AG09309 (cell line): Measurements from ENCODE around the gene GARNL3.

Experiments used
- DNase-seq: peaks from one replicate; pipeline ENCODE4 v3.0.0-alpha.2; 2010; ENCODE audit warnings: low read depth
- H3K4me3 ChIP-seq: 2 replicates; pipeline ENCODE4 v1.5.1; 2011; ENCODE audit warnings: mild to moderate bottlenecking, low read depth, low read length, moderate library complexity; ENCODE audit not compliant: control insufficient read depth
- TF ChIP-seq, protein P1 (sequence below): IDR thresholded peaks from 2 replicates; pipeline ENCODE4 v1.5.1; 2011; ENCODE audit warnings: mild to moderate bottlenecking, low read depth, low read length, inconsistent platforms; ENCODE audit not compliant: insufficient read depth, control insufficient read depth; ENCODE audit errors: missing control alignments

GARNL3 gene

DNA sequence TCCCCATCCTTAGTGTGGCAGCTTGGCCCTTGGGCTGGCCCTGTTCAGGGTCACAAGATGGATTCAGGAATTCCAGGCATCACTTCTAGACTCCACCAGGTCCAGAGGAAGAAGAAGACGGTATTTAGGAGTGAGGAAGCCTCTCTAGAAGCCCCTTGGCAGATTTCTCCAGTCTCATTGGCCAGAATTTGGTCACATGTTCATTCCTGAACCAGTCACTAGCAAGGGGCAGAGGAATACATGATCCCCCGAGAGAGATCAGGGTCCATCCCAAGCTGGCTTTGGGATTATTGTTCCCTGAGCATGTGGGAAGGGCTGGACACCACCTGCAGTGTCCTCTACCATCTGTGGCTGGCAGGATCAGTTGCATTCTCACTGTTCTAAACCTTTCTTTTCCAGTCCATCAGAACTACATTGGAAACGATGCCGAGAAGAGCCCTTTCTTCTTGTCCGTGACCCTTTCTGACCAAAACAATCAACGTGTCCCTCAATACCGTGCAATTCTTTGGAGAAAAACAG, 48.5 kb downstream of the GARNL3 start:
- TF ChIP-seq, protein P1, sequence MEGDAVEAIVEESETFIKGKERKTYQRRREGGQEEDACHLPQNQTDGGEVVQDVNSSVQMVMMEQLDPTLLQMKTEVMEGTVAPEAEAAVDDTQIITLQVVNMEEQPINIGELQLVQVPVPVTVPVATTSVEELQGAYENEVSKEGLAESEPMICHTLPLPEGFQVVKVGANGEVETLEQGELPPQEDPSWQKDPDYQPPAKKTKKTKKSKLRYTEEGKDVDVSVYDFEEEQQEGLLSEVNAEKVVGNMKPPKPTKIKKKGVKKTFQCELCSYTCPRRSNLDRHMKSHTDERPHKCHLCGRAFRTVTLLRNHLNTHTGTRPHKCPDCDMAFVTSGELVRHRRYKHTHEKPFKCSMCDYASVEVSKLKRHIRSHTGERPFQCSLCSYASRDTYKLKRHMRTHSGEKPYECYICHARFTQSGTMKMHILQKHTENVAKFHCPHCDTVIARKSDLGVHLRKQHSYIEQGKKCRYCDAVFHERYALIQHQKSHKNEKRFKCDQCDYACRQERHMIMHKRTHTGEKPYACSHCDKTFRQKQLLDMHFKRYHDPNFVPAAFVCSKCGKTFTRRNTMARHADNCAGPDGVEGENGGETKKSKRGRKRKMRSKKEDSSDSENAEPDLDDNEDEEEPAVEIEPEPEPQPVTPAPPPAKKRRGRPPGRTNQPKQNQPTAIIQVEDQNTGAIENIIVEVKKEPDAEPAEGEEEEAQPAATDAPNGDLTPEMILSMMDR, result no peak
- no peak for DNase-seq
- H3K4me3 ChIP-seq, result no peak overlapping the region

DNA sequence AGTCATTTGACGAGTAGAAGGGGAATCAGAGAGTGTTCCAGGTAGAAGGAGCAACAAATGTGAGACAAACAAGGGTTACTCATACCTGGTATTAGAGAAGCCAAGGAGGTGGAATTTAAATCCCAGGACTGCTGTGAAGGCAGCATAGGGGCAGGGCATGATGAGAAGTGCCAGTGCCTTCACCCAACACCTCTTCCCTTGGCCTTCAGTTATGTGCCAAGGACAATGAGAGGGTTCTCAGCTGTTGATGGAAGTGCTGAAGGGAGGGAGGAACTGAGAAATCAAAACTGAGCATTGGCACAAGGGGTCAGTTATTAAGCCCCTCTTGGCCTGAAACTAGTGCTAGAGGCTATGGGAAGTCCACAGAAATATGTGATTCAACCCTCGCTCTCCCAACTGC, 50.3 kb downstream of the GARNL3 start:
- no peak overlapping the region for H3K4me3 ChIP-seq
- no peak for DNase-seq
- TF ChIP-seq, protein P1, result no peak

GRCh38 chr9:127316586-127317323, 52.2 kb downstream of the GARNL3 start:
- H3K4me3 ChIP-seq, result no peak overlapping the region
- DNase-seq, result no peak
- TF ChIP-seq, protein P1, result no peak

- no peak overlapping the region for H3K4me3 ChIP-seq
- no peak for DNase-seq
- TF ChIP-seq, protein P1, result no peak
Measured at GRCh38 chr9:127318651-127319167, 54.1 kb downstream of the GARNL3 start.

DNA sequence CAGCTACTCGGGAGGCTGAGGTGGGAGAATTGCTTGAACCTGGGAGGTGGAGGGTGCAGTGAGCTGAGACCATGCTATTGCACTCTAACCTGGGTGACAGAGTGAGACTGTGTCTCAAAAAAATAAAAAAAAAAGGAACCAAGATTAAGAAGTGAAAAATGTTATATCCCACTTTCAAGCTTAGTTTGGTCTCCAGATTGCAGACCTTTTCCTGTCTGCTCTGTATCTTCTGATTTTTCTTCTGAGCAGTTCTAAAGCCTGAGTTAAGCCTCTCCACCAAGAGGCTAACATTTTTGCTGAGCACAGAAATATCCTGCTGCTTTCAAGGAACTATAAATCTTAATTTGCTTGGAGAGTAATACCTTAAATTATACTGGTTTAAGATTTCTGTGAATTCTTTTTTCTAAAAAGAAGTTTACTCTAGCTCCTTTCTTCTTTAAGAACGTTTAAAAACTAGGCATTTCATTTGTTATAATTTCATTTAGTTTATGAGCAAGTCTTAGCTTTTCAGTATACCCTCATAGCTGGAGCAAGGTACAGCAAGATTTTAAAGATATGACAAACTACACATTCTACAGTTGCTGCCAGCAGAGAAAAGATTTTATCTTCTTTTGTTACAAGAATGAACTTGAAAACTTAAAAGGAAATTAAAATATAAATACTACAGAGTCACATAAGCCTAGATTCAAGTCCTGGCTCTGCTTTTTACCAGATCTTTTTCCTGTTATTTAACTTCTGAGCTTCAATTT, 55.0 kb downstream of the GARNL3 start:
- TF ChIP-seq, protein P1, result no peak
- DNase-seq, result no peak
- H3K4me3 ChIP-seq, result no peak overlapping the region

GRCh38 chr9:127320115-127320378, 55.5 kb downstream of the GARNL3 start:
- TF ChIP-seq, protein P1, result no peak
- DNase-seq, result no peak
- no peak overlapping the region for H3K4me3 ChIP-seq
